ENCODE data around the gene MARCHF10. TPM values are rescaled to one million over a fixed set of nuclear protein-coding genes. Genes with fewer than 3 reads are reported as not detected.

Gene MARCHF10
- total and polyA plus RNA-seq, 2 donors (not counting 3 experiments of a cell fraction or from before 2014, with no cell fraction given) = 0.11 TPM; not detected in 1

GRCh38 chr17:62823111-62823893 is 15.2 kb upstream of the MARCHF10 start:
- Histone ChIP-seq H3K9ac (replicated peaks; ENCODE audit: extremely low read depth, insufficient read depth, low read length) (no peak overlapping the region), H3K4me1 (ENCODE audit: control insufficient read depth, extremely low read depth, insufficient read depth, low read length) (peaks cover 41% of the 10 kb centered on the region), H3K9me1 (replicated peaks; ENCODE audit: control insufficient read depth, extremely low read depth, insufficient read depth, low read length) (no peaks in the 10 kb centered on the region), H3K9me3 (replicated peaks; ENCODE audit: control insufficient read depth, insufficient read depth, low read length) (no peaks in the 10 kb centered on the region), H3K79me2 (ENCODE audit: control insufficient read depth, insufficient read depth, low read length) (no peaks in the 10 kb centered on the region), H3K27me3 (ENCODE audit: control insufficient read depth in 2 of 2, insufficient read depth in 2 of 2, low read length in 2 of 2) (no peaks in the 10 kb centered on the region), H3K4me3 (replicated peaks in 1 of 3; ENCODE audit: insufficient read depth in 1 of 3, low read depth in 1 of 3, low read length in 3 of 3) (no peak overlapping the region), H3K36me3 (ENCODE audit: control insufficient read depth in 2 of 2, extremely low read depth in 1 of 2, insufficient read depth in 2 of 2, low read length in 2 of 2) (no peaks in the 10 kb centered on the region), H3K27ac (ENCODE audit: insufficient read depth, low read depth, low read length) (no peak overlapping the region), H4K20me1 (replicated peaks; ENCODE audit: control insufficient read depth, extremely low read depth, insufficient read depth, low read length) (no peaks in the 10 kb centered on the region), H3K4me2 (ENCODE audit: insufficient read depth, low read length) (no peak overlapping the region), H2AFZ (ENCODE audit: low read depth, low read length) (no peak overlapping the region)
- DNase-seq (ENCODE audit: low read depth, low spot score) (no peak), FAIRE-seq (no peak)
- intact Hi-C loops (cut with micrococcal nuclease) = loop anchor here (5.0 kb wide), 2 partner anchors 69 to 116 kb away; no protein-coding TSS in a partner anchor
- dilution Hi-C loops (cut with MboI; ENCODE audit: extremely low pct_ligation_motif_present, low sequenced_read_pairs) = no loop called here
- ChIA-PET POLR2A (no interaction called here), CTCF (no interaction called here)
- TF ChIP-seq POLR2A (IDR thresholded peaks at IDR 0.05; ENCODE audit: low read depth, low read length) = no peak
- no peak for TF ChIP-seq POLR2AphosphoS5 (IDR thresholded peaks at IDR 0.05; ENCODE audit: insufficient read depth, low read depth, low read length)
- no peak for TF ChIP-seq CTCF (IDR thresholded peaks at IDR 0.05; ENCODE audit: extremely low read depth in 1 of 2, insufficient read depth in 1 of 2, low read depth in 1 of 2, low read length in 2 of 2)
- TF ChIP-seq GATA2 (IDR thresholded peaks at IDR 0.05; ENCODE audit: insufficient read depth, insufficient read length, low read depth, low read length) = no peak
- TF ChIP-seq EZH2 (IDR thresholded peaks at IDR 0.05; ENCODE audit: borderline replicate concordance, low read depth, low read length, severe bottlenecking) = no peak
- TF ChIP-seq MAX (IDR thresholded peaks at IDR 0.05; ENCODE audit: insufficient read depth, insufficient read length) = no peak
- no peak for TF ChIP-seq JUN (IDR thresholded peaks at IDR 0.05; ENCODE audit: borderline replicate concordance, insufficient read depth, insufficient read length, low read depth)
- no peak for TF ChIP-seq MYC (IDR thresholded peaks at IDR 0.05; ENCODE audit: low read depth, low read length)
- no peak for TF ChIP-seq FOS (IDR thresholded peaks at IDR 0.05; ENCODE audit: borderline replicate concordance, insufficient read depth, low read length)
- no TSS peak for BruUV-seq (replicated peaks)
